NCI-H524 (cell line): ENCODE measurements around the gene POU3F1.

Experiments used
- DNase-seq, 2 experiments: peaks; one replicate each; lab custom pipeline; 2025; lab: John Stamatoyannopoulos, UW

POU3F1 gene

DNA sequence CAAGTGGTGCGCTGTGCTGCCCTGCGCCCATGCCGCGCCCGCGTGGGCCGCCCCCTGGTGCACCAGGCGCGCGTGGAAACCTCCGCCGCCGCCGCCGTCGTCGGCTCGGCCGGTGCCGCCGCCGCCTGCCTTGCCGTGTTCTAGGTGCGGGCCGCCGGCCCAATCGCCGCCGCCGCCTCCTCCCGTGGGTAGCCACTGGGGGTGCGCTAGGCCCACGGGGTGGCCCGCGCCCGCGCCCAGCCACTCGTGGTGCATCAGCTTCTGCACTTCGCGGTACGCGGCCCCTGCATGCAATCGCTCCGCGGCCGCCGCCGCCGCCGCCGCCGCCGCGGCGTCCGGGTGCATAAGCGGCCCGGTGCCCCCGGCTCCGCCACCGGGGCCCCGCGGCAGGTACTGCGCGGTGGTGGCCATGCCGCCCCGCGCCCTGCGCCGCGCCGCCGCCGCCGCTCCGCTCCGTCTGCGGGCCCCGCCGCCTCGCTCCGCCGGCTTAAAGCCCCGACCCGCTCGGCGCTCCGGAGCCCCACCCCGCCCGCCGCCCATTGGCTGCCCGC, at the start of gene POU3F1:
TSS of gene POU3F1 (minus strand) at position 461 of the 551 bp plus-strand sequence. CDS start at position 411, 50 bp downstream.
- DNase-seq, result peak in 1 of 2 experiments; percentile 50

DNA sequence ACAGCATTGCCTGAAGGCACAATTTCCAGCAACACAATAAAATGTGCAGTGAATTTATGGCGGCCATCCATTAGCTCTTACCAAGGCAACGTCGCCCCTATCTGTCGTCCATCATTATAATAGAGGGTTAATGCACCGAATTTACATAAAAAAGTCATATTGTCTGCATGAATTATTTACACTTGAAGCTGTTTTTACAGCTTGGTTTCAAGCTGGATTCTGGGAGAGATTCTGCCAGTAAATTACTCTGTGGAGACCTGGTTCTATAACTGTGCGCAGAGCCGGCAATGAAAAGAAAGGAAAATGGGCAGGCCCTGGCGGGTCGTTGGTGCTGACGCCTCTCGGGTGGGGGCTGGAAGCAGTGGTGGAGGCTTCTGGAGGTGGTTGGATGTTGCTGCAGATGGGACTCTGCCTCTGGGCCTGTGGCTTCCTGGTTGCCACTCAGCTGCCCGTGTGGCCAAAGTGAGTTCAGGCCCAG, 48.9 kb upstream of the POU3F1 start:
- no peak for DNase-seq

DNA sequence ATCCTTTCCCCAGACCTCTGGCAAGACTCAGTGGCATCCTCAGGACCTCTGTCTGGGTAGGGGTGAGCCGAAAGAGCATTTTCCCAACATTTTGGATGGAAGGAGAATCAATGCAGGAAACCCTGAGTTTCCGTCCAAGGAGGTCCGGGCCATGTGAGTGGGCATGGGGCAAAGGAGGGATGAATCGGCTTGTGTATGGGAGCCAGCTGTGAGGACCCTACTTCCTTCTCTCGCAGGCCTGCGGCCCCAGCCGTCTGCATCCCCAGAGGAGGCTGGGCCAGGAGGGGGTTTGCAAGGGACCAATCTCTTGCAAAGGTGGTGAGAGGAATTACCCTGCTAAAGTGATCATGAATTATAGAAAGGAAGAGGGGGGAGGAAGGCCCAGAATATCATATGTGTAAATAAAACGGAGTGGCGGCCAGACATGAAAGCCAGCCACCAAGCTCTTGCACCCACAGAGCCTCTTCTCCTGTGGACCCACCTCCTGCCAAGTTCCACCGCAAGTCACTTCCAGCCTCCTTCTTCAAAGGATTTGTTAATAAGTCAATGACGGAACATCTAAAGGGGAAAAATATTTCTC, 48.2 kb upstream of the POU3F1 start:
- DNase-seq, result peak in 1 of 2 experiments; percentile 26

DNA sequence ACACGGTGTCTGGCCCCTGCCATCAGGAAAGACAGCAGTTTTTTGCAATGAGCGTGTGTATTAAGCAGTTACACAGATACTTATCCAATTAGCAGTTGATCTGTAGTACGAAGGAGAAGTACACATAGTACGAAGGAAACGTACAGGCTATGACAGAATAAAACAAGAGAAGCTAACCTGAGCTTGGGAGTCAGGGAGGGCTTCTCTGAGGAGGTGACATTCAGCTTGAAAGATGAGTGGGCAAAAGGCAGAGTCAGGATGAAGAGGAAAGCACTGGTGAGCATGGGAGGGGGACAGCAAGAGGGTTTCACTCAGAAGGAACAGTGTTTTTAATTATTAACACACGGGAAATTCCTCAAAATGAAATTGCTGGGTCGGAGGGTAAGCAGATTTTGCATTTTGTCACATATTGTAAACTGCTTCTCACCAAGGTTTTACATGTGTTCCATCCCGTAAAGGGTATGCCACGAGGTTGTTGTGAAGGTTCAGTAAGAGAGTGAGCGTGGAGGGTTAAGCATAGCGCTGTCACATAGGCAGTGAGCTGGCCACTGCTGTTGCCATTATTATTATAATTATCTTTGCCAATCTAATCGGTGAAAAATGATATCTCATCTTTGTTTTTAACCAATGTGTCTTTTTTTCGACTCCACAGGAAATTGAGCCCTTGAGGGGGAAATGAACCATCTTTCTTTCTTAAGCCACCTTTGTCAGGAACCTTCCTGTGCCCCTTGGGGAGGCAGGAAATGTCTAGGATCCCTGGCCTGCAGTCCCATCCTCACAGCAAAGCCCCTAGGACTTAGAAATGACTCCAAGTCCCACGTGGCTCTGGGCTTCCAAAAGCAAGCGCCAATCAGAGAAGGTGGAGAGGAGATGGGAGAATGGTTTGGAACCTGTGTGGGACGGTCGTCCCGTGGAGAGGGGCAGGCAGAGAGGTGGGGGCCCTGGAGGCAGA, 47.3 kb upstream of the POU3F1 start:
- no peak for DNase-seq

DNA sequence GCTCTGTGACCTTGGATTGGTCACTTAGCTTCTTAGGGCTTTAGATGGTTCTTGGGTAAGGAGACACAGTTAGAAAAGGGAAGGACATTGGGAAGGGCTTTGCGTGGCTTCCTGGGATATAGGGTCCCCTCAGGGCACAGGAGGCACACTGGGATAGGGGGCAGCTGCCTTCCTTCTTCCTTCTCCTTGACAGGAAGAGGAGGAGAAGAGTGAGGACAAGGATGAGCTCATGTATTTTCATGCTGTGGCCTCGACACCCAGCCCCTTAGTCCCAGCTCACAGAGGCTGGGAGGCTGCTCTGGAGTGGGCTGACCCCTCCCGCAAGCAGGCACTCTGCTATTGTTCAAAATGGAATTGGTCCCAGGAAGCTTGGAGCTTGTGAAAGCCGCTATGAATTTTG, 45.7 kb upstream of the POU3F1 start:
- DNase-seq, result no peak

DNA sequence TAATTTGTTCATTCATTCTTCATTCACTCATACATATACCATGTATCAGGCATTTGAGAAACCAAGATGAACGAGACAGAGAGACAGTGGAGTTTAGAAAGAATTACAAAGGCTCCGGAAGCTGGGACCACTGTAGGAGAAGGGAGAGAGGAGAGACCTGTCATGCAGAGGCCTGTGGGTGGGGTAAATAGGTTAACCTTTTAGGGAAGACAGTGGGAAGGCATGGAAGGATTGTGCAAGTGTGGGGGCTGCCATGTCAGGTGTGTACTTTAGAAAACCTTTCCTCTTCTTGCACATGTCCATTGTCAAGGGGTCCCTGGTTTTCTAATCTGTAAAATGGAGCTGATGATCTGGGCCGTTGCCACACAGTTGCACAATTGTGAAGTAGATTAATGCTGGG, 44.2 kb upstream of the POU3F1 start:
- no peak for DNase-seq

DNA sequence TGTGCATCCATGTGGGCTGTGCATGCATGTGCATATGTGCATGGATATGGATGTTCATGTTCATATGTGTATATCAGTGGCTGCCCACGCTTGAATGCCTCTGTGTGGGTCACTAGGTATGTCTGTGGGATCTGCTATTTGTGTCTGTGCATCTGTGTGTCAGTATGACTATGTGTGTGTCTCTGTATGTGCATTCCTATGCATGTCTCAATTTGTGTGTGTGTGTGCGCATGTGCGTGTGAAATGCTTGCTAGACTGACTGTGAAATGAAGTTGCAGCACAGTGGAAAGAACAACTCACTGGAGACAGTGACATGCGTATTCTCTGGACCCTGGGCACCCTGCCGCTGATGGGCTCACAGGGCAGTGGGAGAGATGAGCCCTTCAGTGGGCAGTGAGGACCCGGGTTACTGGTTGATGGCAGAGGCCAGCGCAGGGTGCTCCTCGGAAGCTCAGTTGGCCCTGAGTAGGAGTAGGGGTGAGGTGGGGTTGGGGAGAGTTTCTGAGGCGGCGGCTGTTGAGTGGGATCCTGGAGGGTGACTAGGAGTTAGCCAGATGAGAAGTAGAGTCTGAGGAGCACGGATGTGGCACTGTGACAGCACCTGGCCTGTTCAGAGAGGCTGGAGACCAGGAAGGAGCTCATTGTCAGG, 43.2 kb upstream of the POU3F1 start:
- DNase-seq, result no peak

DNA sequence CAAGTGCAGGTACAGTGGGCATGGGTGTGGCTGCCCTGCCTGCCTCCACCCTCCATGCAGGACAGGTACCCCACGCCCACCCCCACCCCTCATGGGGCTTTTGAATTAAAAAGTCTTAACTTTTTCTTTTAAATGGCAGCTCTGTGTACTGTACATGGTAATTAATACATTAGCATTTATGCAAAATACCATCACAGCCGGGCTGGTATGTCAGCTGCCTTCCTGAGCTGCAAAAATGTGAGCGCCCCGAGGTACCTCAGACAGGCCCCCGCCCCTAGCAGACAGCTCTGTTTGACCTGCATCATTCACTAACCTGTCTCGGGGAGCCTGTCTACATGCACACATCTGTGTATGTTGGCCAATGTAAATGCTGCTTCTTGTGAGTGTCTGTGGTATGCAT, 42.2 kb upstream of the POU3F1 start:
- no peak for DNase-seq

DNA sequence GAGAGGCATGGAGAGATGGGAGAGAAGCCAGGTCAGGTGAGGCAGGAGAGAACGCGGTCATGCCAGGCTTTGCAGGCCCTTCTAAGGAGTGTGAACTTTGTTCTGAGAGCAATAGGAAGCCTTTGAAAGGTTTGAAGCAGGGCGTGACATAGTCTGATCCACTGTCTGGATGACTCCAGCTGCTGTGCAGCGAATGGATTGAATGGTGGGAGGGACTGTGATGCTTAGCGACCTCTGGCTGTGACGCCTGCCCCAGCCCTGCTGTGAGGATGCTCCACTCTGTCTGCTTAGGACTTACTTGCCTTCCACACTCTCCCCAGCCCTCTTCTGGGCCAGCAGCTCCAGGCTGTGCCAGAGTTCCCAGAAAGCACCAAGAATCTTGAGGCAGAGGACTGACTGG, 41.8 kb upstream of the POU3F1 start:
- DNase-seq, result peak in 1 of 2 experiments; percentile 63

DNA sequence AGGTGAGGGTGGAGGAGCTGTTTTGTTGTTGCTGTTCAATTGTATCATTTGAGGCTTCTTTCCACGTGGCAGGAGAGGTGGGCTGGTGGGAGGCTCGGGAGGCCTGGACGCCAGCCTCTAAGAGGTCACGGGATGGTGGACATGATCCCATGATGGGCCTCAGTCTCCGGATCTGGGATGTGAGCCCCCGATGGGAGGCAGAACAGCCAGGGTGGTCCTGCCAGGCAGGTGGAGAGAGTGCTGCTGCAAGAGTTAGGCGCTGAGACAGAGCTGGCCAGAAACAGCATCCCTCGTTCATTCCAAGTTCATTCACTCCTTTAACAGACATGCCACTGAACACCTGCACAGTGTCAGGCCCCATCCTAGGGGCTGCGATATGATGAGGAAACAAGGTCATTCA, 41.1 kb upstream of the POU3F1 start:
- no peak for DNase-seq

DNA sequence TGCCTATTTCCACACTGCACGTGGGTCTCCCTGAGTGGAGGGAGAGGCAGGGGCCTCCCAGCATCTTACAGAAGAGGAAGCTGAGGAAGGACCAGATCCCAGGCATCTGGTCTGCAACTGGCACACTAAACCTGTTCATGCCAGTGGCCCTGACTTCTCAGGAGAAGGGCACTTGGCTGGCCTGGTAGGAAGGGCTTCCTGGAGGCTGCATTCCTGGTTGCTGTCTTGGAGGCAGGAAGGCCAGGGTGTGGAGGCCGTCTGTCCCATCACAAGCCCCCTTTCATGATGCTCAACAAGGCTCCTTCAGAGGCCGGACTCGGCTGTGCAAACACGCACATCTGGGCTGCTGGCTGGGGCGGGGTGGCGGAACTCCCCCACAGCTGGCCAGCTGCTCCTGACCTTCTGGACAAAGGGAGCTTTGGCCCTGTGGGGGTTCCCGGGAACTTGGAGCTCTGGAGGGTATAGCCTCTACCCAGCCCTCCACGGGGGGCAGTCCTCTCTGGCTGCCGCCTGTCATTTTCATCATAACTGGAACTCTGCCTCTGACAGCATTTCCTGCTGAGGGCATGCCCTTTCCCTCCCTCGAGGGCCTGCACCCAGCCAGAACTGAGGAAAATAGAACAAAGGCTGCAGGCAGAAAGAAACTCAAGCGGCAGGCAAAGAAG, 39.2 kb upstream of the POU3F1 start:
- no peak for DNase-seq

DNA sequence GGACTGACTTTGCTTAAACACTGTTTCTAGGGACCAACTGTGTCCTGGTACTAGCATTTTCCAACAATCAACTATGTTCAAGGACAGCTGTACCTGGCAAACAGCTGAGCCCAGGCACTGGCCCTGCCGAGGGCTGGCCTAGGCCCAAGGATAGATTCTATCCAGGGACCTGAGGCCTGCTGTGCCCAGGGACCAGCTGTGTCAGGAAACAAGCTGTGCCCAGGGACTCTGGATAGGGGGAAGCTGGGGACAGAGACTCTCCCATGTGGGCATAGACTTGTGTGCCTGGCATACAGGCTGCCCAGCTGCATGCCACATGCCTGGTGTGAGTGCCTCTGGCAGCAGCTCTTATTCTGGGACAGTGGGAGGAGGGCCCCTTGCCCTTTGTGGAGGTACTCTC, 38.1 kb upstream of the POU3F1 start:
- peak in 1 of 2 experiments; percentile 45 for DNase-seq

DNA sequence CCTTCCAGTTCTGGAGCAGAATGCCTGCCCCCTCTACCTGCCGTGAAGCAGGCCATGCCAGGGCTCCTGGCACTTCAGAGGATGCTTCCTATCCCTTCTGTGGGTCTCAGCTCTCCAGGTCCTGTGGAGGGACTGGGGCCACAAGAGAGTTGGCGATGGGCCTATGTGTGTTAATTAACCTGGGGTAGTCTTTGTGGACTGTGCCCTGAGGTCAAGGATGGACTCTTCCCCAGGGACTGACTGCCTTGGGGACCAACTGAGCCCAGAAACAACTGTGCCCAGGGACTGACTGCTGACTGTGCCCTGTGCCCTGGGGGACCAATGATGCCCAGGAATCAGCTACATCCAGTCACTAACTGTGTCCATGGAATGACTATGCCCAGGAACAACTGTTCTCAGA, 37.5 kb upstream of the POU3F1 start:
- DNase-seq, result no peak

DNA sequence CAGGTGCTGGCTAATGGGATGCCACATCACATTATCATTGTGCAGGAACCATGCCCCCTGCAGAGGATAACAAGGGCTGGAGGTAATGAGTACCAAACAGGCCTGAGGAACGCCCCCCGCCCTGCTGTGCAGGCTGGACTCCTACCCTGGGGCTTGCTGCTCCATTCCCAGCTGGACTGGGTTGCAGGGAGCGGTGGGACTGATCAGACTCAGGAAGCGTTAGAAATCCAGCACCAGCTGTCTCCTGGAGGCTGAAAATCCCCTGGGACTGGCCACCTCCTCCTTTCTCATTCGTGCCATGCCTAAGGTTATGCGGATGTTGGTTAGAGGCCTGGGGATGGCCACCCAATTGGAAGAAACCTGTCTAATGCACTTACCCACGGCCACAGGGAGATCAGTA, 36.9 kb upstream of the POU3F1 start:
- DNase-seq, result peak; percentile 82 to 89

DNA sequence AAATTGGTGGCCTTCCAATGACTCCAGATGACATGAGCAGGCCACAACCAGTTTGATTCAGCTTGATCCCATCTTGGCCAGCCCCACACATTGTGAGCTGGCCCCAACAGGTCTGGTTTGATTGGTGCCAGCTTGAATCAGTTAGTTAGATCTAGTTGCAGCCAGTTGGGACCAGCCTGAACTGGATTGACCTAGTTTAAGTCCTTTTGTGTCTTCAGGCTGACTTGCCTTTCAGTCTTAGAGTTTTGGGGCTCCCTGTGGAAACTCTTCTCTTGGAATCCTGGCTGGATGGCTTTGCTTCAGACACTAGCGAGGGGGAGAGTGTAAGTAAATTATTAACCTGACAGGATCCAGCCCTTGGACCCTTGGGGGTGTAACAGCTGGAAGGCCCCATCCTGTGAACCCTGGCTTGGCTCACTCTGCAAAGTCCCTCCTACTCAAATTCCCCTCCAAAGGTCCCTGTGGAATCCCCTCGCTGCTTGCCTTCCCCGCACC, 36.2 kb upstream of the POU3F1 start:
- DNase-seq, result peak in 1 of 2 experiments; percentile 9

DNA sequence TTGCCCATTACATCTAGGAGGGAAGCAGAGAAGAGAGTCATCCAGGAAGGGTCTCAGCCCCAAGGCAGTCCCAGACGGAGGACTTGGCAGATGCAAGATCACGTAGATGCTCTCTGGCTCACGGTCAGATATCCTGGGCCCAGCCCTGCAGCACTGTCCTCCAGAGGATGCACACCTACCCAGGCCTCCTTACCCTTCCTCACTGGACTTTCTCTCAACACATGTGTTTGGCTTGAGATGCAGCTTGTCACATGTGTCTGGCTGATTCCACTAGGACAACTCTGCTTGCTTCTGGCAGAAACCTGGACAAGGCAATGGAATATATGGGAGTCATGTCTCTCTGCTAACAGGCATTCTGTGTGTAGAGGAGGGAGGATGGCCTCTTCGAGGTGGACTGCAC, 32.4 kb upstream of the POU3F1 start:
- DNase-seq, result no peak

DNA sequence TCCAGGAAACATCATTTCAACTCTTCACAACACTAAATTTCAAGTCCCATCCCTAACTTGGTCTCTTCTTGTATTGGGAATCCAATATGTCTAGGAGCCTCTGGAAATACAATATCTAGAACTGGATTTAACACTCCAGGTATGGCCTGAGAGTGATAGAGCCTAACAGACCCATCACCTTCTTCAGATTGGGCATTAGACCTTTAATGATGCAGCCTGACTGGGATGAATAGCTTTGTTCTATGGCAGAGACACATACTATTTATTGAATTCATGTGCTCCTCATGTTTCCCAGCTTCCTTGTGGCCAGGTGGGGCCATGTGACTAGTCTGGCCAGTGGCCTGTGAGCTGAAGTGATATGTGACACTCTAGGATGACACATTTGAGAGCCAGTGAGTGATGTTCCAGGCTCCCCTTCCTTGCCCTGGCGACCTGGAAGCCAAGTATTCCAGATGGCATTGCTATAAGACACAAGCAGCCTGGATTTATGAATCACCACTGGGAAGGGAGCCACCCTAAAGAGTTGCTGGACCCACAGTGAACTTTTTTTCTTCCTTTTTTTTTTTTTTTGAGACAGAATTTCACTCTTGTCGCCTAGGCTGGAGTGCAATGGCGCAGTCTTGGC, 31.0 kb upstream of the POU3F1 start:
- DNase-seq, result peak in 1 of 2 experiments; percentile 12

DNA sequence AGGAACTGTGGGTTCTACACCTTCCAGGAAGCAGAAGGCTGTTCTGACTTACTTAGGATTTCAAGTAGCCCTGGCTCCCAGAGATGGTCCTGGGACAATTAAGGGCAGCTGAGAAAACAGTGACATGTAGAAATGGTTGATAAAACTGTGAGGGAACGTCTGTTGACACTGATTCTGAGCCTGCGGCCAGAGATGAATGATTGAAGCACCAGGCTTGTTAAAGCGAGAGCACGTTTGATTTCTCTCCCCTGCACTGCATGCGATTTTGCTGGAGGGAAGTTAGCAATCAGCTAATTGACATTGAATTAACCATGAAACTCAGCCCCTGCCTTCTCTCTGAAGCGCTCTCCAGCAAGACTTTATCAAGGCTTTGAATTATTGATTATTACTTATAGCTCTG, 29.9 kb upstream of the POU3F1 start:
- DNase-seq, result no peak

DNA sequence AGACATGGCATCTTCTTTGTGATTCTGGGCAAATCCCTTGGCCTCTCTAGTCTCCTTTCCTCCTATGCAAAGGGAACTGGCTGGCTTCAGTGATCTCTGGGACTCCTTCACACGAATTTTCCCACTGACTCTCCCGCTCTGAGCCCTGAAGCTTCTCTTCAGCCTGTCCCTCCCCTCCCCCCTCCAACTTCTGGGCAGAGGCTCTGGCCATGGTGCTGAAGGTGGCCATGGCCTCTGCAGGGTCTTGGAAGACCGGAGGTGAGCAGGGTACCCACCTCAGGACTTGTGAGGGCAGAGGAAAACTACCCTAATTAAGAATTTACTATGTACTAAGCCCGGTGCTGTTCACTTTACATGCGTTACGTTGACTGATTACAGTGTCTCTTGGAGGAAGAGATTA, 29.4 kb upstream of the POU3F1 start:
- DNase-seq, result no peak

DNA sequence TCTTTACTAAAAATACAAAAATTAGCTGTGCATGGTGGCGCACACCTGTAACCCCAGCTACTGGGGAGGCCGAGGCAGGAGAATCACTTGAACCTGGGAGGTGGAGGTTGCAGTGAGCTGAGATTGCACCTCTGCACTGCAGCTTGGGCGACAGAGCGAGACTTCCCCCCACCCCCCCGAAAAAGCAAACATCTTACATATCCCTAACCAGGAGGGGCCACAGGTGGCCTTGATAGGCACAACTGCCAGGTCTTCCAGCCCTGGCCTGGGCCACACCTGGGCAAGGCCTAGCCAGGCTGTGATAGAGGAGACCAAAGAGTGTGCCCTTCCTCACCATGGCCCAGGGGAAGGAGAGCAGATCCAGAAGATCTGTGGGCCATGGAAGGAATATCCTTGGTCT, 28.6 kb upstream of the POU3F1 start:
- no peak for DNase-seq

DNA sequence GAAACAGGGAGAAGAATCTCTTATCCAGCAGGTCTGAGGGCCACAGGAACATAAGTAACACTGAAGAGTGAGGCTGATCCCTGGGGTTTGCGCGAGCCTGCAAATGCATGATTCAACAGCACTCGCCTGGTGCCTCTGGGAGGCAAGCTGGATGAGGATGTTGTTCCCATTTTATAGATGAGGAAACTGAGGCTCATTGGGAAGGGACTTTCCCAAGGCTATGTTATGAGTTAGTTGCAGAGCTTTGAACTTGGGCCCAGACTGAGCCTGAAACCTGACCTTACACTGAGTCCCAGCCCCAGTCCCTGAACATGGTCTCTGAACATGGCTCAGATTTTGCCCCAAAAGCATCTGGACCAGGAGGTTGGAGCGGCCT, 27.7 kb upstream of the POU3F1 start:
- no peak for DNase-seq
